ENCODE measurements around the gene ATP2B1.

ATP2B1 gene

DNA sequence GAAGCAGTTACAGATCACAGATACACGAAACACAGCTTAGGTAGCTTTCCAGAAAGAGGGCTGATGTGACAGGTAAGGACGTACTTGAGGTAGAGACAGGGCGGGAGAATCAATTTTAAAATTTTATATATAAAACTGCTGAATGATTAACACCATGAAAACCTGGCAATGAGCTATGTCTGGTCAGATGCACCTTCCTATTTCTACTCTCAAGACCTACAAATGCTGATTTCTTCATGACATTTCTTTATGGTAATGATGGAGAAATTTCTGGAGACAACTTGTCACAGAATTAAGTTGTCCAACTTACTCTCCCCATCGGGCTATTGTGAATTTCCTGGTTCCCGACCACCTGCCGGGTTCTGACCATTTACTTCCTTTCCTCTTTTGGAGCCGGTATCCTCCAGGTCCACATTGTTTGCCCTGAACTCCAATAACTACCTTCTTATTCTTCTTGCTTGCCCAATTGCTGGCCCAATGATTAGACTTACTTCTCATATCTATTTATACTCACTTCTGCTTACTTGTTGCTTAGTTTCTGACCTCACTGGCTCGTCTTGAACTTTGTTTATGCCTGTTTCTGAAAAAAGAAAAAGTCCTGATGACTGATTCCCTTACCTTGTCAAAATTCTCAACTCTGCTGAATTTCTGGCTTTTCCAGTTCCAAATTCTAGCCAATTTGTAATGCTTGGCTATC lies 12.8 kb upstream of the ATP2B1 start:
- H3K4me1 ChIP-seq (ENCODE audit: insufficient read depth, low read length, poor library complexity, severe bottlenecking): no peaks in the 10 kb centered on the region
- H3K36me3 ChIP-seq (ENCODE audit: insufficient read depth, low read length): no peaks in the 10 kb centered on the region
- no peak overlapping the region for H3K4me2 ChIP-seq (ENCODE audit: low read depth, low read length, poor library complexity, severe bottlenecking)
- H3F3A ChIP-seq (ENCODE audit: low read depth): no peaks in the 10 kb centered on the region
- no peaks in the 10 kb centered on the region for H3K9me3 ChIP-seq (ENCODE audit: insufficient read depth, low read depth, low read length)
- no peak overlapping the region for H2AFZ ChIP-seq (ENCODE audit: low read length)
- no peak overlapping the region for H3K4me3 ChIP-seq (ENCODE audit: low read length, poor library complexity, severe bottlenecking)
- H4K20me1 ChIP-seq (ENCODE audit: insufficient read depth, low read length, poor library complexity, severe bottlenecking): no peaks in the 10 kb centered on the region
- H3K9ac ChIP-seq (ENCODE audit: low read depth, low read length, poor library complexity, severe bottlenecking): no peak overlapping the region
- TF ChIP-seq EZH2phosphoT487 (IDR thresholded peaks at IDR 0.05; ENCODE audit: borderline replicate concordance) (no peak), CTCF (conservative IDR thresholded peaks at IDR 0.05; ENCODE audit: low read length) (no peak)
- H3K27me3 ChIP-seq (ENCODE audit: insufficient read depth, low read length, poor library complexity, severe bottlenecking): no peaks in the 10 kb centered on the region
- H3K79me2 ChIP-seq (ENCODE audit: insufficient read depth, low read length): no peaks in the 10 kb centered on the region
- no peaks in the 10 kb centered on the region for H3K9me2 ChIP-seq (replicated peaks; ENCODE audit: low read depth, low read length)

DNA sequence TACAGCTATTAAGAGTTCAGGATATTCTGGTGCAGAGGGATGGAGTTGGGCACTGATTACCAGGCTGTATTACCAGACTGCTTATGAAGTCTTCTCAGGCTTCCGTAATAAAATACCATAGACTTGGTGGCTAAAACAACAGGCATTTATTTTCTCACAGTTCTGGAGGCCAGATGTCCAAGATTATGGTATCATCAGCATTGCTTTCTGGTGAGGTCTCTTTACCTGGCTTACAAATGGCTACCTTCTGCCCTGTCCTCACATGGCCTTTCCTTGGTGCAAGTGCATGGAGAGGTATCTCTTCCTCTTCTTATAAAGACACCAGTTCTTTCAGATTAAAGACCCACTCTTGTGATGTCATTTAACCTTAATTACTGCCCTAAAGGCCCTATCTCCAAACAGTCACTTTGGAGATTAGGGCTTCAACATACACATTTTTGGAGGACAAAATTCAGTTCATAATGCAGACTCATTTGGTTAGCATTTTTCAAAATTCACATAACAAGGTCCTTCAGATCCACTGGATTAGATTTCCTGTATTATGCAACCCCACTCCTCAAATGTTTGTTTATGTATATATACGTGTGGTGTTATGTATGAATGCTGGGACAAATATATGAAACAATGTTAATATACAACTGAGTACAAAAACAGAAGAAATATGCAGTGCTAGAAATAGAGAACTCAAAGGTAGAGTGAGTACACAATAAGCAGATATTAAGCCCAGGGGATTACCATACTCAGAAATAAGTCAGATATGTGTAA lies 9.3 kb upstream of the ATP2B1 start:
- Histone ChIP-seq H3K36me3 (ENCODE audit: insufficient read depth, low read length) (no peaks in the 10 kb centered on the region), H3K79me2 (ENCODE audit: insufficient read depth, low read length) (no peaks in the 10 kb centered on the region), H3F3A (ENCODE audit: low read depth) (no peaks in the 10 kb centered on the region), H3K4me3 (ENCODE audit: low read length, poor library complexity, severe bottlenecking) (no peak overlapping the region), H3K9ac (ENCODE audit: low read depth, low read length, poor library complexity, severe bottlenecking) (no peak overlapping the region), H4K20me1 (ENCODE audit: insufficient read depth, low read length, poor library complexity, severe bottlenecking) (no peaks in the 10 kb centered on the region), H2AFZ (ENCODE audit: low read length) (no peak overlapping the region), H3K9me3 (ENCODE audit: insufficient read depth, low read depth, low read length) (no peaks in the 10 kb centered on the region), H3K4me2 (ENCODE audit: low read depth, low read length, poor library complexity, severe bottlenecking) (no peak overlapping the region), H3K4me1 (ENCODE audit: insufficient read depth, low read length, poor library complexity, severe bottlenecking) (no peaks in the 10 kb centered on the region), H3K9me2 (replicated peaks; ENCODE audit: low read depth, low read length) (no peaks in the 10 kb centered on the region), H3K27me3 (ENCODE audit: insufficient read depth, low read length, poor library complexity, severe bottlenecking) (no peaks in the 10 kb centered on the region)
- TF ChIP-seq EZH2phosphoT487 (IDR thresholded peaks at IDR 0.05; ENCODE audit: borderline replicate concordance) (no peak), CTCF (conservative IDR thresholded peaks at IDR 0.05; ENCODE audit: low read length) (no peak)

DNA sequence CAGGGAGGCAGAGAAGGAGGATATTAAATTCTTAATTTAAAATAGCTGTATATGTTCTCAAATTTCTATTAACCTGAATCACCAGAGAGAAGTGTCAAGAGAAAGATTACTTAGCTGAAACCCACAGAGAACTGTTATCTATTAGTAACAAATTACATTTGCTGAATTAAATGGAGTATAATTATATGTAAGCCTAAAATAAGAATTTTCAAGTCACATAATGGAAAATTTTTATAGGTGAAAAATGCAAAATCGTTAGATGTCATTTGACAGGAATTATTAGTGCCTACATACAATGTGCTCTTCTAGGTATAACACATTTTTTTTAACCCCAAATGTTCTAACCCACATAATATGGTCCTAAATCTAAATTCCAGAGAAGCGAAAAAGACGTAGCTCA lies 4.1 kb upstream of the ATP2B1 start:
- H2AFZ ChIP-seq (ENCODE audit: low read length): no peak overlapping the region

More for the DNA sequence above, 4.1 kb upstream of the ATP2B1 start:
- no peak for TF ChIP-seq CTCF (conservative IDR thresholded peaks at IDR 0.05; ENCODE audit: low read length)
- TF ChIP-seq EZH2phosphoT487 (IDR thresholded peaks at IDR 0.05; ENCODE audit: borderline replicate concordance): no peak
- H3K4me1 ChIP-seq (ENCODE audit: insufficient read depth, low read length, poor library complexity, severe bottlenecking): peaks cover 11% of the 10 kb centered on the region
- no peak overlapping the region for H3K4me3 ChIP-seq (ENCODE audit: low read length, poor library complexity, severe bottlenecking)
- H3K9me2 ChIP-seq (replicated peaks; ENCODE audit: low read depth, low read length): no peaks in the 10 kb centered on the region
- peaks cover 6% of the 10 kb centered on the region for H4K20me1 ChIP-seq (ENCODE audit: insufficient read depth, low read length, poor library complexity, severe bottlenecking)
- H3K27me3 ChIP-seq (ENCODE audit: insufficient read depth, low read length, poor library complexity, severe bottlenecking): no peaks in the 10 kb centered on the region
- H3K4me2 ChIP-seq (ENCODE audit: low read depth, low read length, poor library complexity, severe bottlenecking): no peak overlapping the region
- H3K36me3 ChIP-seq (ENCODE audit: insufficient read depth, low read length): no peaks in the 10 kb centered on the region
- H3K9me3 ChIP-seq (ENCODE audit: insufficient read depth, low read depth, low read length): no peaks in the 10 kb centered on the region
- no peak overlapping the region for H3K9ac ChIP-seq (ENCODE audit: low read depth, low read length, poor library complexity, severe bottlenecking)
- peaks cover 5% of the 10 kb centered on the region for H3K79me2 ChIP-seq (ENCODE audit: insufficient read depth, low read length)
- no peaks in the 10 kb centered on the region for H3F3A ChIP-seq (ENCODE audit: low read depth)
